ENCODE results near the gene IGF1R. TPM values are rescaled to one million over a fixed set of nuclear protein-coding genes. Genes with fewer than 3 reads are reported as not detected.

Gene IGF1R
- total and polyA plus RNA-seq, 2 of the 8 experiments (the other 6 are each of a cell fraction or from before 2014, with no cell fraction given) = 32.9 to 109 TPM

- no peak for TF ChIP-seq TAF1 (IDR thresholded peaks at IDR 0.05; ENCODE audit: low read depth, low read length)
- no peak for TF ChIP-seq NRF1 (IDR thresholded peaks at IDR 0.05; ENCODE audit: low read depth, low read length)
- no peak for TF ChIP-seq YY1 (IDR thresholded peaks at IDR 0.05; ENCODE audit: low read depth, low read length)
- TF ChIP-seq RBBP5 (IDR thresholded peaks at IDR 0.05; ENCODE audit: borderline replicate concordance, low read depth, low read length) = no peak
- TF ChIP-seq, protein P1, sequence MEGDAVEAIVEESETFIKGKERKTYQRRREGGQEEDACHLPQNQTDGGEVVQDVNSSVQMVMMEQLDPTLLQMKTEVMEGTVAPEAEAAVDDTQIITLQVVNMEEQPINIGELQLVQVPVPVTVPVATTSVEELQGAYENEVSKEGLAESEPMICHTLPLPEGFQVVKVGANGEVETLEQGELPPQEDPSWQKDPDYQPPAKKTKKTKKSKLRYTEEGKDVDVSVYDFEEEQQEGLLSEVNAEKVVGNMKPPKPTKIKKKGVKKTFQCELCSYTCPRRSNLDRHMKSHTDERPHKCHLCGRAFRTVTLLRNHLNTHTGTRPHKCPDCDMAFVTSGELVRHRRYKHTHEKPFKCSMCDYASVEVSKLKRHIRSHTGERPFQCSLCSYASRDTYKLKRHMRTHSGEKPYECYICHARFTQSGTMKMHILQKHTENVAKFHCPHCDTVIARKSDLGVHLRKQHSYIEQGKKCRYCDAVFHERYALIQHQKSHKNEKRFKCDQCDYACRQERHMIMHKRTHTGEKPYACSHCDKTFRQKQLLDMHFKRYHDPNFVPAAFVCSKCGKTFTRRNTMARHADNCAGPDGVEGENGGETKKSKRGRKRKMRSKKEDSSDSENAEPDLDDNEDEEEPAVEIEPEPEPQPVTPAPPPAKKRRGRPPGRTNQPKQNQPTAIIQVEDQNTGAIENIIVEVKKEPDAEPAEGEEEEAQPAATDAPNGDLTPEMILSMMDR (IDR thresholded peaks at IDR 0.05; ENCODE audit: control extremely low read depth in 1 of 3, insufficient read depth in 1 of 3, low read depth in 1 of 3, low read length in 3 of 3) = no peak
- TF ChIP-seq RXRA (IDR thresholded peaks at IDR 0.05; ENCODE audit: insufficient read depth, low read depth, low read length) = no peak
Observed at GRCh38 chr15:98997312-98997711, 349.0 kb downstream of the IGF1R start (continued).
